WERI-Rb-1 (cell line): ENCODE results near the gene TMEM212.
A peak's percentile ranks its signal among the peaks of the same experiment; 100 is the strongest.

Experiments
- DNase-seq: peaks from one replicate; pipeline ENCODE4 v3.0.0-alpha.2; 2020
- H3K27ac ChIP-seq: fragments of 250-450 bp; sonication (Bioruptor Pico); 2 replicates; pipeline ENCODE4 v1.5.1; 2020; ENCODE audit warnings: mild to moderate bottlenecking, moderate library complexity
- H3K27me3 ChIP-seq: fragments of 250-450 bp; sonication (Bioruptor Pico); 2 replicates; pipeline ENCODE4 v1.5.1; 2021; ENCODE audit warnings: mild to moderate bottlenecking, low read depth, moderate library complexity; ENCODE audit not compliant: insufficient read depth, severe bottlenecking
- H3K36me3 ChIP-seq: fragments of 250-450 bp; sonication (Bioruptor Pico); 2 replicates; pipeline ENCODE4 v1.5.1; 2020; ENCODE audit warnings: mild to moderate bottlenecking, moderate library complexity
- H3K4me3 ChIP-seq: 2 replicates; pipeline ENCODE4 v1.5.1; 2011; ENCODE audit warnings: low read depth, mild to moderate bottlenecking, control low read depth, low read length
- H3K9me3 ChIP-seq: fragments of 250-450 bp; sonication (Bioruptor Pico); 2 replicates; pipeline ENCODE4 v1.5.1; 2021; ENCODE audit warnings: mild to moderate bottlenecking, moderate library complexity; ENCODE audit not compliant: severe bottlenecking
- CTCF ChIP-seq: IDR thresholded peaks from 2 replicates; pipeline ENCODE4 v1.5.1; 2011; ENCODE audit warnings: low read depth, mild to moderate bottlenecking, control low read depth, inconsistent platforms, low read length

Gene TMEM212

GRCh38 chr3:171867981-171868380 lies 24.8 kb downstream of the TMEM212 start:
- no peaks in the 10 kb centered on the region for H3K9me3 ChIP-seq
- no peaks in the 10 kb centered on the region for H3K27me3 ChIP-seq
- no peak overlapping the region for H3K27ac ChIP-seq
- H3K4me3 ChIP-seq, result no peak overlapping the region
- no peaks in the 10 kb centered on the region for H3K36me3 ChIP-seq
- TF ChIP-seq CTCF, result peak; percentile 32; the same call in 1 of the 2 replicates
- DNase-seq, result no peak

- H3K36me3 ChIP-seq, result no peaks in the 10 kb centered on the region
- H3K9me3 ChIP-seq, result no peaks in the 10 kb centered on the region
- TF ChIP-seq CTCF, result no peak
- H3K4me3 ChIP-seq, result no peak overlapping the region
- H3K27ac ChIP-seq, result no peak overlapping the region
- no peak for DNase-seq
- no peaks in the 10 kb centered on the region for H3K27me3 ChIP-seq
Observed at GRCh38 chr3:171871392-171872274, 28.5 kb downstream of the TMEM212 start.

- TF ChIP-seq CTCF, result no peak
- DNase-seq, result no peak
- no peaks in the 10 kb centered on the region for H3K36me3 ChIP-seq
- no peak overlapping the region for H3K4me3 ChIP-seq
- H3K9me3 ChIP-seq, result no peaks in the 10 kb centered on the region
- H3K27ac ChIP-seq, result no peak overlapping the region
- H3K27me3 ChIP-seq, result no peaks in the 10 kb centered on the region
Observed at GRCh38 chr3:171873580-171873979, 30.4 kb downstream of the TMEM212 start.

GRCh38 chr3:171874251-171874681 lies 31.1 kb downstream of the TMEM212 start:
- no peak for DNase-seq
- Histone ChIP-seq H3K27me3 (no peaks in the 10 kb centered on the region), H3K36me3 (no peaks in the 10 kb centered on the region), H3K4me3 (no peak overlapping the region), H3K27ac (no peak overlapping the region), H3K9me3 (no peaks in the 10 kb centered on the region)
- no peak for TF ChIP-seq CTCF

GRCh38 chr3:171874879-171875278 lies 31.7 kb downstream of the TMEM212 start:
- Histone ChIP-seq H3K9me3 (no peaks in the 10 kb centered on the region), H3K36me3 (no peaks in the 10 kb centered on the region), H3K27me3 (no peaks in the 10 kb centered on the region), H3K27ac (no peak overlapping the region), H3K4me3 (no peak overlapping the region)
- no peak for DNase-seq
- TF ChIP-seq CTCF, result no peak

- TF ChIP-seq CTCF, result no peak
- Histone ChIP-seq H3K27ac (no peak overlapping the region), H3K9me3 (no peaks in the 10 kb centered on the region), H3K4me3 (no peak overlapping the region), H3K36me3 (no peaks in the 10 kb centered on the region), H3K27me3 (no peaks in the 10 kb centered on the region)
- no peak for DNase-seq
Observed at GRCh38 chr3:171875923-171876412, 32.8 kb downstream of the TMEM212 start.
